GM18526 (cell line): ENCODE results near the gene DUSP8.

ENCODE experiments used
- POLR2A ChIP-seq: IDR thresholded peaks from 3 replicates; pipeline ENCODE4 v1.6.1; 2011; ENCODE audit not compliant: insufficient read length; ENCODE audit errors: extremely low read depth

Gene DUSP8

DNA sequence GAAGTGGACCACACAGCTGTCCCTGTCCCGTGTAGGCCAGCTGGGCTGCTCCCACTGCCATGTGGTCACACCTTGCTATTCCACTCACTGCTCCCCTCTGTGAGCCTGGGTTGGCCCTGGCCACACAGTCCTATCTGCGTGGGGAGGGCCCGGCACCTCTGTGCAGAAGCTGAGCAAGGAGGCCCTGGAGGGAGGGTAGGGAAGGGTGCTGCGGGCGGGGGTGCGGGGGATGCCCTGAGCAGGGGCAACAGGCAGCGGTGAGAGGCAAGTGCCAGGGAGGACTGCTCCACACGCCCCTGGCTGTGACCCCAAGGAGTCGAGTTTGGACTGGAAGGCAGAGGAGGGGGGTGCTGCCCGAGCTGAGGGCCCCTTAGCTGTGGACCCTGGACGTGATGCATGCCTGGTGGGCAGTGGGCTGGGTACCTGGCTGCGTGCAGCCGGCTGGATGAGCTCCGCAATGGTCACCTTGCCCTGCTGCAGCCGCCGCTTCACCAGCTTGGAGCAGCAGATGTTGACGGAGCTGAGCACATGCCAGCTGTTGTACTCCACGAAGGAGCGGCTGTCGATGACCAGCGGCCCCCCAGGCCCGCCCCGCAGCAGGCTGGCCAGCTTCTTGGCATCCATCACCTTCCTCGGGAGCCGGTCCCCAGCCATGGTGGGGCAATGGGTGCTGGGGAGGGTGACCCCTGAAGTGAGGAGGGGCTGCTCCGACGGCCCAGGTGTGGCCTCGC lies 6.7 kb downstream of the DUSP8 start:
- no peak for TF ChIP-seq POLR2A

DNA sequence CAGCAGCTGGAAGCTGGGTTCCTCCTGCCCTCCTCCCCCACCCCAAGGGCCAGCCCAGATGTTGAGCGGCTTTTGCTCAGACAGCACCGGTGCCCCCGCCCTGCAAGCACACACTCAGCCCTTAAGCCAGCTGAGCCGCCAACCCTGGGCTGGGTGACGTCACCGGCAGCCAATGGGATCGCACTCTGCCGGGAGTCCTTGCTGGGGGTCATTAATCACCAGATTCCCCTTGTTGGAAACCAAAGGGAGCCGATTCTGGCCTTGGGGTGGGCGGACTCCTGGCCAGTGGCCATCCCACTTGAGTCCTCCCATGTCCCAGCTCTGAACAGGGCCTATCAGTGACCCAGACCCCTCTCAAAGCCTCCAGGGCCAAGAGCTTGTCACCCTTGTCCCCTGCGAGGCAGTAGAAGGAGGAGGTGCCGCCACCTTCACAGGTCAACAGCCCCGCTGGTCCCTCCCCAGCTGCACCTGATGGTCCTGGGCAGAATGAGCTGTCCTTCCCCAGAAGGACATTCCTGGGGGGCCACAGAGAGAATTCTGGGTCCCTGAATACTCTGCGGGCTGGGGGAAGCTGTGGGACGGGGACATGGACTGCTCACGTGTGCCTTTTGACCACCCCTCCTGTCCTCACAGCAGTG lies 7.4 kb downstream of the DUSP8 start:
- TF ChIP-seq POLR2A, result no peak

- TF ChIP-seq POLR2A, result no peak
Measured at GRCh38 chr11:1563697-1564534, 8.2 kb downstream of the DUSP8 start.

GRCh38 chr11:1563149-1563638 lies 8.9 kb downstream of the DUSP8 start:
- no peak for TF ChIP-seq POLR2A

GRCh38 chr11:1562469-1563148 lies 9.5 kb downstream of the DUSP8 start:
- TF ChIP-seq POLR2A, result no peak

GRCh38 chr11:1561955-1562354 lies 10.1 kb downstream of the DUSP8 start:
- TF ChIP-seq POLR2A, result no peak

DNA sequence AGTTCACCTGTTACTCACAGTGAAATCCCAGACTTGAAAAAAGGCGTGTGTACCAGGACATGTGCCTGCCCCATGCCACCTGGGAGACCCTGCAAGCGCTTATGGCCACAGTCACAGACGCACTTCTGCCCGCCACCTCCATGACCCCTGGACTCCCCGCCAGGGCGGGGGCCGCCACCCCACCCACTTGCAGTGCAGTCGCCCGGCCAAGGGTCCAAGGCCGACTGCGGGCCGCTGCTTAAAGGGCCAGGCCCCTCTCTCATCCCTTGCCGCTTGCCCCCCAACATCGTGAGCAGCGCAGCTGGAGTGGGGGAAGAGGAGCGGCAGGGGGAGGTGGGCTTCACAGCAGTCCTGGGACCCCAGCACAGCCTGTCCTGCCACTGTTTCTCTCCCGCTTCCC lies 10.8 kb downstream of the DUSP8 start:
- TF ChIP-seq POLR2A, result no peak

DNA sequence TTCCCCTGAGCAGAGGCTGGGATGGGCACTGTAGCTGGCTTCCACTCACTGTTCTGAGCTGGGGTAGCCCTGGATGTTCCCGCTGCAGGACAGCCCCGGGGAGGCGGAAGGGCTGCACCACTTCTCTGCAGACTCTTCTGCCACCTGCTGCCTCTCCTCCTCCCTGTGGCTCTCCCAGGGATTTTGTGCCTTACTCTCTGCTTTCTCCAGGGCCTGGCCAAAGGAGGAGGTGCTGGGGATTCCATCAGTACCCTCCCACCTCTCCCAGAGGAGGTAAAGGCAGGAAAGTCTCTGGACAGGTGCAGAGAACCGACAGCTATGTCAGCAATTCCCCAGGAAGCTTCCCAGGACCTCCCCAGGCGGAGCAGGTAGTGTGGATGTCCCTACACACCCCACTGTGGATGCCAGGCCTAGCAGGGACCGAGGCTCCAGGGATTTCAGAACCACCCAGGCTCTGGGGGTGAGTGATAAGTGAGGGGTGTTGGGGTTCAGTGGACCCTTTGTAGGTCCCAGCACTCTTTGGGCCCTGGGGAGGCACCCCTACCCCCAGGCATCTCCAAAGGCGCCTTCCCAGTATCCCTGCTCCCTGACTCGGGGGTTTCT lies 11.3 kb downstream of the DUSP8 start:
- no peak for TF ChIP-seq POLR2A

DNA sequence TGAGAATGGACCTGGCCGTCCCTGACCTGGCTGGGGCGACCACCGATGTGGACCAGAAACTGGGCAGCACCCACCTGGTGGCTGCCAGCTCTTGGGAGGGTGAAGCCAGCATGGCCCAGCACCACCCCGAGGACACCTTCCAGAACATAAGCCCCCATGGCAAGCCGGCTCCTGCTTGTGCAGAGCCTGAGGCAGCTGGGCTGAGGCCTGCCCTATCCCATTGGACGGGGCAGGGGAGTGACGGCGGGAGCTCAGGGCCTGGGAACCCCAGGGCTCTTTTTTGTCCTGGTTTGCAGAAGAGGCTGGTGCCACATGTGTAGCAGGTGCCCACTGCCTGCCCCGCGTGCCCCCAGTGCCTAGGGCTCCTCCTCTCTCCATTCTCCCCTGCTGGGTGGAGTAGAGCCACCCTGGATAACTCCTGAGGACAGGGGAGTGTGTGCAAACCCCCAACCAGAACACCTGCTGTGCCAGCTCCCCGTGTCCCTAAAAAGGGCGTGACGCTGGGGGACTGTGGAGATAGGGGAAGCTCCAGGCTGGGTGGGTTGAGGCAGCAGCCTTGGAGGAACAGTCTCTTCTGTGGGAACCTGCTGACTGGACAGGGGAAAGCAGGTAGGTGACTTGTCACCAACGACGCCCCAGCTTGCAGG lies 11.9 kb downstream of the DUSP8 start:
- TF ChIP-seq POLR2A, result no peak

DNA sequence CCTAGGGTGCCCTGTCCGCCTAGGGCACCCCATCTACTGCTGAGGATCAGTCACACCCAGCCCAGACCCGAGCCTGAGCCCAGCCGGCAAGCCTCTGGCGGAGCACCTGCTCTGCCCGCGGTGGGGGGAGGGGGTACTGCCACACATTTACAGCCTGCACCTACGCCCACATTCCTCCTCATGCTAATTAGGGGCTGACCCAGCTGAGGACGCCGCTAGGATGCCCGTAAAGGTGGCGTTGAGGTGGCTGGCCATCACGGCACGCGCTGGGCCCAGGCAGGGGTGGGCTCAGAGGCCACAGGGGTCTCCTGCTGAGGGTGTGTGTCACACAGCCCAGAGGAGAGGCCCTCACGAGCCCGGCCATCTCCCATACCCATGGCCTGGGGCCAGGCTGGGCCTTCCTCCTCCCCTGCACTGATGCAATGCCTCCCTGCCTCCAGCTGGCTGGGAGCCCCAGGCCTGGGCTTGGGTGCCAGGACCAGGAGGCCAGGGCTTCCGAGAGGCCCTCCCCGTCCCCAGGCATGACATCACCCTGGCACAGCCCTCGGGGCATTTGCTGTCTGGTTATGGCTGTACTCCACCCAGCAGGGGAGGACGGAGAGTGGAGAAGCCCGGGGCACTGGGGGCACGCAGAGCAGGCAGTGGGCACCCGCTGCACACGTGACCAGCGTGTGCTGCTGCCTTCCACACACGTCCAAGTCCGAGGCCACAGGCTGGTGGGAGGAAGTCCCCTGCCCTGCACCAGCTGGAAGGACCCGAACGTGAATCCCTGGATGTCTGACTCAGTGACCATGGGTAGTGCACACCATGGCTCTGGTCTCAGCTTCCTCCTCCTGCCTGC lies 12.7 kb downstream of the DUSP8 start:
- TF ChIP-seq POLR2A, result no peak

- TF ChIP-seq POLR2A, result no peak
Measured at GRCh38 chr11:1558775-1559110, 13.3 kb downstream of the DUSP8 start.

- no peak for TF ChIP-seq POLR2A
Measured at GRCh38 chr11:1557904-1558774, 13.9 kb downstream of the DUSP8 start.
